ENCODE measurements around the gene ASPM. TPM values are rescaled to one million over a fixed set of nuclear protein-coding genes. Genes with fewer than 3 reads are reported as not detected.

The ASPM gene
- total and polyA plus RNA-seq, 2 of the 4 experiments (the other 2 are of a cell fraction), result 7.1 to 27.8 TPM

GRCh38 chr1:197065559-197065958, 80.9 kb downstream of the ASPM start:
- peak; percentile 40 for DNase-seq
- dilution Hi-C loops (cut with HindIII; ENCODE audit: low sequenced_read_pairs, unreplicated experiment), result no loop called here

More at GRCh38 chr1:197065559-197065958, 80.9 kb downstream of the ASPM start:
- no peaks in the 10 kb centered on the region for H3K79me1 ChIP-seq (ENCODE audit: low read depth in 1 of 2, low read length in 2 of 2)
- no peak overlapping the region for H2AK5ac ChIP-seq (ENCODE audit: low read depth, low read length)
- H3K9me3 ChIP-seq (ENCODE audit: control insufficient read depth, insufficient read depth, low read length), result no peaks in the 10 kb centered on the region
- H3K4ac ChIP-seq (ENCODE audit: low read depth, low read length), result no peak overlapping the region
- H4K91ac ChIP-seq (ENCODE audit: insufficient read depth, low read depth, low read length), result no peak overlapping the region
- no peak overlapping the region for H2AFZ ChIP-seq (replicated peaks; ENCODE audit: low read length, poor library complexity)
- no peak overlapping the region for H3K23ac ChIP-seq (ENCODE audit: low read depth, low read length)
- H3K9me1 ChIP-seq (ENCODE audit: insufficient read depth, low read length), result no peaks in the 10 kb centered on the region
- no peak overlapping the region for H2BK20ac ChIP-seq (ENCODE audit: low read depth, low read length)
- no peaks in the 10 kb centered on the region for H3K4me1 ChIP-seq (ENCODE audit: control insufficient read depth, insufficient read depth, low read length)
- BruUV-seq (replicated peaks), result no TSS peak
- H3K18ac ChIP-seq (ENCODE audit: low read depth, low read length), result no peak overlapping the region
- H4K8ac ChIP-seq (ENCODE audit: low read depth in 2 of 2, low read length in 2 of 2), result no peak overlapping the region
- no peak overlapping the region for H2BK120ac ChIP-seq (ENCODE audit: low read depth, low read length)
- no peak for TF ChIP-seq SMC3 (IDR thresholded peaks at IDR 0.05; ENCODE audit: low read depth, low read length)
- no peak for TF ChIP-seq MAZ (IDR thresholded peaks at IDR 0.05; ENCODE audit: borderline replicate concordance, low read depth, low read length)
- TF ChIP-seq CHD1 (IDR thresholded peaks at IDR 0.05; ENCODE audit: low read depth, low read length), result no peak
- no peak for TF ChIP-seq CTCF (conservative IDR thresholded peaks at IDR 0.05; ENCODE audit: low read depth, low read length)
- TF ChIP-seq NFE2L2 (IDR thresholded peaks at IDR 0.05; ENCODE audit: low read depth, low read length), result no peak
- in situ Hi-C loops (cut with MboI; ENCODE audit: low sequenced_read_pairs) (no loop called here), intact Hi-C loops (cut with micrococcal nuclease) (loop anchor here (10.0 kb wide), 1 partner anchor 241 kb away; no protein-coding TSS in a partner anchor)
- no peak overlapping the region for H3K14ac ChIP-seq (replicated peaks; ENCODE audit: low read depth, low read length)
- no peaks in the 10 kb centered on the region for H3K27me3 ChIP-seq (ENCODE audit: control insufficient read depth, insufficient read depth, low read length)
- H4K20me1 ChIP-seq (ENCODE audit: insufficient read depth, low read length), result no peaks in the 10 kb centered on the region
- no peak overlapping the region for H4K5ac ChIP-seq (ENCODE audit: low read depth, low read length)
- H3K4me3 ChIP-seq (ENCODE audit: insufficient read depth, low read depth, low read length), result no peak overlapping the region
- no peak overlapping the region for H3K27ac ChIP-seq (ENCODE audit: insufficient read depth, low read length)
- ChIA-PET CTCF (no interaction called here), POLR2A (ENCODE audit: unreplicated experiment) (no interaction called here)
- H2BK15ac ChIP-seq (ENCODE audit: low read depth, low read length), result no peak overlapping the region
- peak; percentile 48 for ATAC-seq (ENCODE audit: low read depth)
- no peak overlapping the region for H3K4me2 ChIP-seq (ENCODE audit: low read depth, low read length)
- no peak overlapping the region for H2BK5ac ChIP-seq (ENCODE audit: low read depth, low read length, poor library complexity, severe bottlenecking)
- no peak overlapping the region for H2AK9ac ChIP-seq (replicated peaks; ENCODE audit: low read depth, low read length, poor library complexity)
- H3K36me3 ChIP-seq (ENCODE audit: control insufficient read depth, insufficient read depth, low read length), result no peaks in the 10 kb centered on the region
- H3K9ac ChIP-seq (ENCODE audit: low read depth, low read length), result no peak overlapping the region
- no peak overlapping the region for H3K56ac ChIP-seq (ENCODE audit: extremely low read depth, insufficient read depth, low read length)

Data from IMR-90 (cell line).